ENCODE results near the gene SLC8B1. TPM values are rescaled to one million over a fixed set of nuclear protein-coding genes. Genes with fewer than 3 reads are reported as not detected.

The SLC8B1 gene
- total RNA-seq, 1 donor, result 19.5 TPM

DNA sequence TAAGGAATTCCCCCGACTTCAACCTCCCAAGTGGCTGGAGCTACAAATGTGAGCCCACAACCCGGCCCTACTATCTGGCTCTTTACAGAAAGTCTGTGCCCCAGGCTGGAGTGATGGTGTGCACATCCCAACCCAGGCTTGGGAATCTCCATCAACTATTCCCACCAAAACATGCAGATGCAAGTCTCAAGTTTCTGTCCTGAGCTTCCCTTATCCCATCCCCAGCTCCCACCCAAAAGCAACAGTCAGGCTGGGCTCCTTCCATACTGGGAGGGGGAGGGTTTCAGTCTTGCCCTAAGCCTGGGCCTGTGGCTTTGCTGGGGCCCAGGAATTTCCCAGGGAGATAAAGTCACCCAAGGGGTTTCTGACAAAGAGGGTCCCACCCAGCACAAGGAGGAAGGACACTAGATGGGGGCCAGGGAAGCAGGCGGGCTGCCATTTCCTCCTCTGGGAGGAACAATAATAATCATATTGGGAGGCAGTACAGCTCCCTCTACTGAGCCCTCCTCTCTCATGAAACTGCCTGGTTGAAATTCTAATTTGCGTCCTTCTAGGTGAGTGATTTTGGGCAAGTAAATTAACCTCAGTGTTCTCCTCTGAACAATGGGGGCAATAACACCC is 8.0 kb downstream of the SLC8B1 start:
- no peaks in the 10 kb centered on the region for H4K20me1 ChIP-seq (ENCODE audit: insufficient read depth, low read length)
- no peaks in the 10 kb centered on the region for H3K27me3 ChIP-seq (ENCODE audit: insufficient read depth, low read length)
- TF ChIP-seq, protein P1, sequence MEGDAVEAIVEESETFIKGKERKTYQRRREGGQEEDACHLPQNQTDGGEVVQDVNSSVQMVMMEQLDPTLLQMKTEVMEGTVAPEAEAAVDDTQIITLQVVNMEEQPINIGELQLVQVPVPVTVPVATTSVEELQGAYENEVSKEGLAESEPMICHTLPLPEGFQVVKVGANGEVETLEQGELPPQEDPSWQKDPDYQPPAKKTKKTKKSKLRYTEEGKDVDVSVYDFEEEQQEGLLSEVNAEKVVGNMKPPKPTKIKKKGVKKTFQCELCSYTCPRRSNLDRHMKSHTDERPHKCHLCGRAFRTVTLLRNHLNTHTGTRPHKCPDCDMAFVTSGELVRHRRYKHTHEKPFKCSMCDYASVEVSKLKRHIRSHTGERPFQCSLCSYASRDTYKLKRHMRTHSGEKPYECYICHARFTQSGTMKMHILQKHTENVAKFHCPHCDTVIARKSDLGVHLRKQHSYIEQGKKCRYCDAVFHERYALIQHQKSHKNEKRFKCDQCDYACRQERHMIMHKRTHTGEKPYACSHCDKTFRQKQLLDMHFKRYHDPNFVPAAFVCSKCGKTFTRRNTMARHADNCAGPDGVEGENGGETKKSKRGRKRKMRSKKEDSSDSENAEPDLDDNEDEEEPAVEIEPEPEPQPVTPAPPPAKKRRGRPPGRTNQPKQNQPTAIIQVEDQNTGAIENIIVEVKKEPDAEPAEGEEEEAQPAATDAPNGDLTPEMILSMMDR (IDR thresholded peaks at IDR 0.05; ENCODE audit: extremely low read depth, low read depth, low read length), result no peak
- peaks cover 7% of the 10 kb centered on the region for H3K4me1 ChIP-seq (ENCODE audit: insufficient read depth, low read length)
- H3K27ac ChIP-seq (ENCODE audit: low read depth, low read length), result no peak overlapping the region
- no peaks in the 10 kb centered on the region for H3K79me2 ChIP-seq (ENCODE audit: insufficient read depth, low read length)
- DNase-seq (ENCODE audit: insufficient read length, low spot score, missing footprints), result no peak
- H3K36me3 ChIP-seq (ENCODE audit: insufficient read depth, low read length), result no peaks in the 10 kb centered on the region
- H3K4me2 ChIP-seq (ENCODE audit: insufficient read depth, low read length), result no peak overlapping the region
- no peaks in the 10 kb centered on the region for H3K9me3 ChIP-seq (ENCODE audit: low read depth, low read length)
- H3K4me3 ChIP-seq (ENCODE audit: insufficient read depth, low read length), result no peak overlapping the region
- no peak overlapping the region for H2AFZ ChIP-seq (ENCODE audit: low read length)

DNA sequence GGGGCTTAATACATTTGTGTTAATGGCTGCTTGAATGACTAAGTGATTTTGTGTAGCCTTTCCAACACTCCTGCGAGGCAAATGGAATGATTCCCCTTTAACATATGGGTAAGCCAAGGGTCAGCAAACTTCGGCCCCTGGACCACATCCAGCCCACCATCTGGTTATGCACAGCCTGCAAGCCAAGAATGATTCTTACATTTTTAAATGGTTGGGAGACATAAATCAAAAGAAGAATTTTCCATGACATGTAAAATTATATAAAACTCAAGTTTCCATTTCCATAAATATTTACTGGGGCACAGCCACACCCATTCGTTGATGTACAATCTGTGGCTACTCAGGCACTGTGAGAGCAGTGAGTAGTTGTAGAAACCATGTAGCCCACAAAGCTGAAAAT is 9.0 kb downstream of the SLC8B1 start:
- TF ChIP-seq, protein P1 (IDR thresholded peaks at IDR 0.05; ENCODE audit: extremely low read depth, low read depth, low read length), result no peak
- Histone ChIP-seq H3K27me3 (ENCODE audit: insufficient read depth, low read length) (no peaks in the 10 kb centered on the region), H3K27ac (ENCODE audit: low read depth, low read length) (no peak overlapping the region), H4K20me1 (ENCODE audit: insufficient read depth, low read length) (no peaks in the 10 kb centered on the region), H3K4me3 (ENCODE audit: insufficient read depth, low read length) (no peak overlapping the region), H3K9me3 (ENCODE audit: low read depth, low read length) (no peaks in the 10 kb centered on the region), H3K4me1 (ENCODE audit: insufficient read depth, low read length) (peaks cover 7% of the 10 kb centered on the region), H3K79me2 (ENCODE audit: insufficient read depth, low read length) (no peaks in the 10 kb centered on the region), H2AFZ (ENCODE audit: low read length) (no peak overlapping the region), H3K36me3 (ENCODE audit: insufficient read depth, low read length) (peaks cover 3% of the 10 kb centered on the region), H3K4me2 (ENCODE audit: insufficient read depth, low read length) (no peak overlapping the region)
- DNase-seq (ENCODE audit: insufficient read length, low spot score, missing footprints), result no peak

DNA sequence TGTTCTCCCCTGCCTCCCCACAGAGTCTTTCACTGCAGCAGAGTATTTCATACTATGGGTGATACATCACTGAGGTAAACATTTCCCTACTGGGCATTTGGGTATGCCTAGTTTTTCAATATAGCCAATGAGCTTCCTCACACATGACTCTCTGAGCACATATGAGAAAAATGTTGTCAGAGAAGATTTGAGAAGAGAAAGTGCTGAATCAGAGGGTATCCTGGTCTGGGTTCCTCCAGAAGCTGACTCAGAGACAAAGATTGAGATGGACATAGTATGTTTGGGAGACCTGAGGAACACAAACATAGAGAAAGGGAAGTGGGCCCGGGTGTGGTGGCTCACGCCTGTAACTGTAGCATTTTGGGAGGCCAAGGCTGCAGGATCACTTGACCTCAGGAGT is 12.6 kb downstream of the SLC8B1 start:
- Histone ChIP-seq H3K27me3 (ENCODE audit: insufficient read depth, low read length) (no peaks in the 10 kb centered on the region), H3K4me3 (ENCODE audit: insufficient read depth, low read length) (no peak overlapping the region), H4K20me1 (ENCODE audit: insufficient read depth, low read length) (no peaks in the 10 kb centered on the region), H3K27ac (ENCODE audit: low read depth, low read length) (peak overlapping the region; percentile 32), H3K4me1 (ENCODE audit: insufficient read depth, low read length) (peaks cover 7% of the 10 kb centered on the region), H3K36me3 (ENCODE audit: insufficient read depth, low read length) (peaks cover 13% of the 10 kb centered on the region), H3K4me2 (ENCODE audit: insufficient read depth, low read length) (no peak overlapping the region), H3K9me3 (ENCODE audit: low read depth, low read length) (no peaks in the 10 kb centered on the region), H3K79me2 (ENCODE audit: insufficient read depth, low read length) (no peaks in the 10 kb centered on the region), H2AFZ (ENCODE audit: low read length) (no peak overlapping the region)
- peak; percentile 92 for DNase-seq (ENCODE audit: insufficient read length, low spot score, missing footprints)
- TF ChIP-seq, protein P1 (IDR thresholded peaks at IDR 0.05; ENCODE audit: extremely low read depth, low read depth, low read length), result no peak

DNA sequence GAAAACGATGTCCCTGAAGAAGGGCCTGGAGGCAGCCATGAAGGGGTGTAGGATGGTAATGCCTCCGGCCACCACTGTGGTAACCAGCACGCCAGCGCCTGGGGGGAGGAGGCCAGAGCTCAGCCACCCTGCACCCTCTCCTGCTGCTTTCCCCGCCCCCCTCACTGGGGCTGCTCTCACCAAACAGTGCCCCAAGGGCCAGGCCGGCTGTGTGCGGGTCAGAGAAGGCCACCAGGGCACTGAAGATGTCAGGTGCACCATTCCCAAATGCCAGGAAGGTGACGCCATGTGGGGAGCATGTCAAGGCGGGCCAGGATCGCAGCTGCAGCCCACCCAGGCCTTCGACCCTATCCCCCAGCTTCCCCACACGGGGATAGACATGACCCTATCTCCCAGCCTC is 14.5 kb downstream of the SLC8B1 start:
- no peak overlapping the region for H3K27ac ChIP-seq (ENCODE audit: low read depth, low read length)
- H2AFZ ChIP-seq (ENCODE audit: low read length), result no peak overlapping the region
- H3K36me3 ChIP-seq (ENCODE audit: insufficient read depth, low read length), result peaks cover 13% of the 10 kb centered on the region
- peaks cover 7% of the 10 kb centered on the region for H3K4me1 ChIP-seq (ENCODE audit: insufficient read depth, low read length)
- DNase-seq (ENCODE audit: insufficient read length, low spot score, missing footprints), result no peak
- no peaks in the 10 kb centered on the region for H3K79me2 ChIP-seq (ENCODE audit: insufficient read depth, low read length)
- no peak overlapping the region for H3K4me2 ChIP-seq (ENCODE audit: insufficient read depth, low read length)
- no peaks in the 10 kb centered on the region for H3K27me3 ChIP-seq (ENCODE audit: insufficient read depth, low read length)
- no peak overlapping the region for H3K4me3 ChIP-seq (ENCODE audit: insufficient read depth, low read length)
- TF ChIP-seq, protein P1 (IDR thresholded peaks at IDR 0.05; ENCODE audit: extremely low read depth, low read depth, low read length), result no peak
- H4K20me1 ChIP-seq (ENCODE audit: insufficient read depth, low read length), result no peaks in the 10 kb centered on the region
- no peaks in the 10 kb centered on the region for H3K9me3 ChIP-seq (ENCODE audit: low read depth, low read length)
